ENCODE results near the gene CAMKMT.

CAMKMT gene

GRCh38 chr2:44745922-44746766 is 384.4 kb downstream of the CAMKMT start:
- TF ChIP-seq CTCF (IDR thresholded peaks at IDR 0.05; ENCODE audit: low read depth, low read length), result no peak
- DNase-seq (ENCODE audit: extremely low read depth, low read depth), result no peak

- no peak for TF ChIP-seq CTCF (IDR thresholded peaks at IDR 0.05; ENCODE audit: low read depth, low read length)
- DNase-seq (ENCODE audit: extremely low read depth, low read depth), result no peak
Observed at GRCh38 chr2:44746856-44747615, 385.3 kb downstream of the CAMKMT start.

- TF ChIP-seq CTCF (IDR thresholded peaks at IDR 0.05; ENCODE audit: low read depth, low read length), result no peak
- no peak for DNase-seq (ENCODE audit: extremely low read depth, low read depth)
Observed at GRCh38 chr2:44747794-44748193, 386.0 kb downstream of the CAMKMT start.

GRCh38 chr2:44751754-44752479 is 390.2 kb downstream of the CAMKMT start:
- DNase-seq (ENCODE audit: extremely low read depth, low read depth), result no peak

GRCh38 chr2:44752761-44753160 is 391.0 kb downstream of the CAMKMT start:
- no peak for DNase-seq (ENCODE audit: extremely low read depth, low read depth)
- no peak for TF ChIP-seq CTCF (IDR thresholded peaks at IDR 0.05; ENCODE audit: low read depth, low read length)

More at GRCh38 chr2:44751754-44752479, 390.2 kb downstream of the CAMKMT start:
- no peak for TF ChIP-seq CTCF (IDR thresholded peaks at IDR 0.05; ENCODE audit: low read depth, low read length)

- no peak for TF ChIP-seq CTCF (IDR thresholded peaks at IDR 0.05; ENCODE audit: low read depth, low read length)
- no peak for DNase-seq (ENCODE audit: extremely low read depth, low read depth)
Observed at GRCh38 chr2:44753552-44754285, 392.0 kb downstream of the CAMKMT start.

Data from AG09319 (cell line).